DMS53 treated with DMSO at 0.1 percent for 48 hours (cell line): ENCODE data around the gene TM4SF4.

Experiments
- DNase-seq: peaks from one replicate; lab custom pipeline; 2025; ENCODE audit not compliant: unreplicated experiment; lab: John Stamatoyannopoulos, UW

The TM4SF4 gene

DNA sequence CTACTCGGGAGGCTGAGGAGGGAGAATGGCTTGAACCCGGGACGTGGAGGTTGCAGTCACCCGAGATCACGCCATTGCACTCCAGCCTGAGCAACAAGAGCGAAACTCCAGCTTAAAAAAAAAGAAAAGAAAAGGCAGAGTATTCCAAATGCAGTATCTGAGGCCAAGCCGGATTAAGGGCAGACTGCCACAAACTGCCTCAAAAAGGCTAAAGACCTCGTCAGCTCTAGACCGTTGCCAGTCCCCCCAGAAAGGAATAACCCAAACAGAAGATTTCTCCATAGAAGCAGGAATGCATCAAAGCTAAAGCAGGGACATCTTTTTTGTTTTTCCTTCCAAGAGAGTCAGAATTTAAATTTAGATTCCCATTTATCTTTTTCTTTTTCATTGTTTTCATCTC lies 72.9 kb downstream of the TM4SF4 start:
- DNase-seq, result no peak

DNA sequence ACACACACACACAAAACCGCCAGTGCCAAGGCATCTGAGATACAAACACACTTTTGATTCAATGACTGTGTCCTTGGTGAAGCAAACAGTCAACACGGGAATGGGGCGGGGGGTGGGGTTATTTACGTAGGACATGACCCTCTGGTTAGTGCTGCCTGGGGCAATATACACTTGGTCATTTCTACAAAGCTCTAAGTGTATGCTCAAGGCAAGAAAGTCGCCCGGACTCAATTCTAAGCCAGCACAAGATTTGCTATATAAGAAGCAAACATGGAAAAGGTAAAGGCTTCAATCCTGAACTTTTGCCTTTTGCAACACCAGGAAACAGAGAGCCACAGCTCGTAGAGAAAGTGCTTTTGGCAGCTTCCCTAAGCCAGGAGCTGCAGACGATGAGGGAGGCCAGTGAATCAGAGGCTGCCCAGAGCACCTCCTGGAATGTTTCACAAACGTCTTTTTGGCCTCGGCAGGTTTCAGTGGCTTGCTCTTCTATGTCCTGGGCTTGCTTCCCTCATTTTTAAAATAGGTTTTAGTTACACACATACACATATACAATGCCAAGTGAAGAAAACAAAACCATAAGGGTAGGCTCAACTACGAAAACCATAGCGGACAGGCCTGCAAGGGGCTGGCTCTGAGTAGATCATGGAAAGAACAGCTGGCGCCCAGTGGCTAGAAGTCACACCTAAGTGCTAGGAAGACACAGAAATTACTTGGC lies 73.6 kb downstream of the TM4SF4 start:
- no peak for DNase-seq

DNA sequence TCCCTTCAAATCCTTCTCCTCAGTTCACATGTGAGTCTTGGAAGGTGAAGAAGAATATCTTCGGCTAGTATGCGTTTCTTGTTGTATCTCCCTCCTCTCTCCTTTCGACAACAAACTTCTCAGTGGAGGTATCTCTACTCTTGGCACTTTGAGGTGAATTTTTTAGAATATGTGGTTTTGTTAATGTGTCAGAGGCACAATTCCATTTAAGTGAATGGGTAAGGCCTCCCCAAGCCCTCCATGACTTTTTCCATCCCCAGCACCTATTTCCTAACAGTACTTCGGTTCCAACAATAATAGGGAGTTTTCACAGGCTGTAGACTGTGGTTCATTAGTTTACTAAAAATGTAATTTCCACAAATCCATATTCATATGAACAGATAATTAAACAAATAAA lies 74.2 kb downstream of the TM4SF4 start:
- no peak for DNase-seq

DNA sequence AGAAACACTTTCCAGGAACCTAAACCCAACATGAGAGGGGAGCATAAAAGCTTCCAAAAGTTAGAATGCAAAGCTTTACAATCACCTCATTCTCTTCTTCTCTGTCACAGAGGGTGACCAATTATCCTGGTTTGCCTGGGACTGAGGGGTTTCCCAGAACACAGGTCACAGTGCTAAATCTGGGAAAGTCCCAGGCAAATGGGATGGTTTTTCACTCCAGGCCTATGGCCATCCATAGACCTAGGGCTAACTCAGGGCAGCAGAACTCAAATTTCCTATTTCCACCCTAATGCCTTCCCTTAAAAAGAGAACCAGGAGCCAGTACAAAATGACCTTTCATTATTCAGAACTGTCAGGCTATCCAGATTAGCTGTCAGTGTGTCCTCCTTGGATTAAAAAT lies 77.0 kb downstream of the TM4SF4 start:
- DNase-seq, result no peak

DNA sequence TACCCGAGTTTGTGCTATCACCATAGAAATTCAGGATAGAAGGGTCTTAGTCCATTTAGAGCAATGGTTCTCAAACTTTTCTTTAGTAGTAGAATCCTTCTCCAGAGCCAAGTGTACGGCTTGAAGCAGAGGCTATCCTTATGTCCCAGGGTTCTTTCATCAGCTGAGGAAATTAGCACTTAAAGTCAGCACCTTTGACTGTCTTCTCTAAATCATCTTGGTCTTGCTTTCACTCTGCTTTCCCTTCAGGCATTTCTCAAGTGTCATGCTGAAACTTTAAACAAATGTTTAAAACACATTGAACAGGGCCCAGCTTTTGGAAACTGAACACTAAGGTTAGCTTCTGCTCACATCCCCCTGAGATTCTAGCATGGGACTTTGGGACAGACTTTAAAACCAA lies 78.2 kb downstream of the TM4SF4 start:
- no peak for DNase-seq
